Fibroblast of the conjunctiva (primary cell): ENCODE data around the gene CACHD1.
"Not testable (repeated sequence)": the region's sequence is repeated elsewhere in the genome, so short reads cannot be mapped to it uniquely, and the experiment has no call there.

Source experiments
- DNase-seq: peaks from one replicate; pipeline ENCODE4 v3.0.0-alpha.2; 2010; ENCODE audit warnings: low read depth

CACHD1 gene

GRCh38 chr1:64696879-64697278, 226.9 kb downstream of the CACHD1 start:
- no peak for DNase-seq

GRCh38 chr1:64699327-64699726, 229.4 kb downstream of the CACHD1 start:
- DNase-seq = no peak

GRCh38 chr1:64701071-64701470, 231.1 kb downstream of the CACHD1 start:
- DNase-seq = no peak

- no peak for DNase-seq
Measured at GRCh38 chr1:64701886-64702285, 232.0 kb downstream of the CACHD1 start.

- not testable (repeated sequence) for DNase-seq
Measured at GRCh38 chr1:64702670-64703069, 232.7 kb downstream of the CACHD1 start.

GRCh38 chr1:64703600-64703999, 233.7 kb downstream of the CACHD1 start:
- DNase-seq = no peak

- no peak for DNase-seq
Measured at GRCh38 chr1:64705591-64705990, 235.7 kb downstream of the CACHD1 start.

- no peak for DNase-seq
Measured at GRCh38 chr1:64711266-64711665, 241.3 kb downstream of the CACHD1 start.

GRCh38 chr1:64712049-64712448, 242.1 kb downstream of the CACHD1 start:
- no peak for DNase-seq

GRCh38 chr1:64715186-64715585, 245.3 kb downstream of the CACHD1 start:
- DNase-seq = no peak

- no peak for DNase-seq
Measured at GRCh38 chr1:64721135-64721534, 251.2 kb downstream of the CACHD1 start.

GRCh38 chr1:64721576-64722145, 251.7 kb downstream of the CACHD1 start:
- no peak for DNase-seq

- DNase-seq = no peak
Measured at GRCh38 chr1:64727861-64728260, 257.9 kb downstream of the CACHD1 start.

GRCh38 chr1:64733581-64734286, 263.8 kb downstream of the CACHD1 start:
- no peak for DNase-seq

- DNase-seq = no peak
Measured at GRCh38 chr1:64734287-64734652, 264.3 kb downstream of the CACHD1 start.

- DNase-seq = not testable (repeated sequence)
Measured at GRCh38 chr1:64740687-64741086, 270.8 kb downstream of the CACHD1 start.
